Adrenal gland (tissue), 12 donors: ENCODE data around the gene KRTAP12-1. TPM values are rescaled to one million over a fixed set of nuclear protein-coding genes. Genes with fewer than 3 reads are reported as not detected.
"Not testable (repeated sequence)": the region's sequence is repeated elsewhere in the genome, so short reads cannot be mapped to it uniquely, and the experiment has no call there.

Experiments used
- DNase-seq, 7 donors: peaks; one replicate each; pipeline ENCODE4 v3.0.0-alpha.2; 2019 to 2020
- H3K27ac ChIP-seq, 5 donors: fragments of 200-600 bp; sonication (generic) in 4 of 5; 1 replicate in 3 of 5; 2 replicates in 2 of 5; pipeline versions ENCODE4 v1.5.1 to v1.8.0; 2016 to 2020; ENCODE audit warnings: mild to moderate bottlenecking in 1 of 5
- H3K27me3 ChIP-seq: fragments of 200-600 bp; 2 replicates; pipeline ENCODE4 v1.8.0; 2021
- H3K36me3 ChIP-seq, 2 donors: fragments of 200-600 bp; replicated peaks in 1 of 2; 1 replicate in 1 of 2; 2 replicates in 1 of 2; pipeline versions ENCODE4 v1.5.1 to v1.8.0; 2018 to 2022
- H3K4me1 ChIP-seq, 2 donors: fragments of 200-600 bp; replicated peaks in 1 of 2; 1 replicate in 1 of 2; 2 replicates in 1 of 2; pipeline versions ENCODE4 v1.5.1 to v1.8.0; 2018 to 2021
- H3K4me3 ChIP-seq, 4 donors: fragments of 200-600 bp; sonication (generic) in 3 of 4; one replicate each; pipeline ENCODE4 v1.5.1; 2016 to 2018
- H3K9me3 ChIP-seq, 3 donors: fragments of 200-600 bp; sonication (generic) in 1 of 3; replicated peaks in 1 of 3; 1 replicate in 2 of 3; 2 replicates in 1 of 3; pipeline versions ENCODE4 v1.5.1 to v1.8.0; 2016 to 2021
- POLR2A ChIP-seq, 2 donors: fragments of 450-650 bp; IDR thresholded peaks; one replicate each; pipeline ENCODE4 v1.6.1; 2017; ENCODE audit warnings: antibody characterized with exemption in 2 of 2, mild to moderate bottlenecking in 2 of 2, moderate library complexity in 1 of 2
- WGBS, 4 donors: extraction: QIAGEN DNeasy Blood & Tissue Kit in 2 of 4; methylation state at CpG; one replicate each; pipeline versions ENCODE4 v1.1.5 to v1.1.7; 2013 to 2017; 5-methylcytosine and 5-hydroxymethylcytosine counted together
- intact Hi-C, 2 donors: fragments of 100-400 bp; cut with DNase I; formaldehyde crosslinking; loops; one replicate each; pipeline versions ENCODE4 v1.14.1 to v1.15.0; 2022 to 2023
- polyA plus RNA-seq, 3 donors: library from polyadenylated mRNA; stranded (reverse); fragments of 200-250 nt in 2 of 3; fragments of 350-450 nt in 1 of 3; fragmentation: Illumina TruSeq in 1 of 3; extraction: RNeasy Lipid Tissue Mini Kit (QIAGEN cat#74804) in 1 of 3; gene quantifications; one replicate each; pipeline ENCODE4 v1.2.3, GENCODE V29; 2013 to 2014
- total RNA-seq, 9 donors: library from RNA; depleted of rRNA in 4 of 9; stranded (reverse); fragments of >200 nt in 4 of 9; fragments of 120-200 nt in 1 of 9; fragmentation: NEBNext Ultra II Directional in 1 of 9; extraction: Animal tissue kit (Norgen Biotek cat#: 25700) in 1 of 9; gene quantifications; one replicate each; pipeline versions ENCODE4 v1.1.0 to v1.2.4, GENCODE V29; 2013 to 2023
- TF ChIP-seq, protein P1 (sequence below), 6 experiments: fragments of 450-650 bp in 4 of 6; fragments of 200-600 bp in 2 of 6; sonication (generic) in 1 of 6; IDR thresholded peaks; 1 replicate in 5 of 6; 2 replicates in 1 of 6; pipeline versions ENCODE4 v1.5.1 to v1.8.0; 2016 to 2021; ENCODE audit warnings: antibody characterized with exemption in 6 of 6, mild to moderate bottlenecking in 2 of 6, moderate library complexity in 1 of 6
- donor health status: healthy with polysubstance abuse.
- donor health status: Bipolar disorder and iron deficiency.
- donor health status: DM: yes; HTN: yes; CAD: no.
- donor health status: DM: no; HTN: no; CAD: no.
- donor health status: DM: no; HTN: no; CAD: no.
- donor health status: DM: yes; HTN: yes; CAD: no.

The KRTAP12-1 gene
- total and polyA plus RNA-seq, 12 donors, result not detected

GRCh38 chr21:44643741-44644310 lies 38.1 kb downstream of the KRTAP12-1 start:
- H3K9me3 ChIP-seq, result no peaks in the 10 kb centered on the region
- no peak for DNase-seq
- no peaks in the 10 kb centered on the region for H3K27me3 ChIP-seq
- H3K4me1 ChIP-seq, result no peaks in the 10 kb centered on the region
- H3K4me3 ChIP-seq, result no peak overlapping the region
- 41 to 72% (median 61%) methylated on average over 14 of the region's 14 CpGs for WGBS, 4 donors
- no peaks in the 10 kb centered on the region for H3K36me3 ChIP-seq
- no peak for TF ChIP-seq POLR2A (IDR thresholded peaks at IDR 0.05)
- TF ChIP-seq, protein P1, sequence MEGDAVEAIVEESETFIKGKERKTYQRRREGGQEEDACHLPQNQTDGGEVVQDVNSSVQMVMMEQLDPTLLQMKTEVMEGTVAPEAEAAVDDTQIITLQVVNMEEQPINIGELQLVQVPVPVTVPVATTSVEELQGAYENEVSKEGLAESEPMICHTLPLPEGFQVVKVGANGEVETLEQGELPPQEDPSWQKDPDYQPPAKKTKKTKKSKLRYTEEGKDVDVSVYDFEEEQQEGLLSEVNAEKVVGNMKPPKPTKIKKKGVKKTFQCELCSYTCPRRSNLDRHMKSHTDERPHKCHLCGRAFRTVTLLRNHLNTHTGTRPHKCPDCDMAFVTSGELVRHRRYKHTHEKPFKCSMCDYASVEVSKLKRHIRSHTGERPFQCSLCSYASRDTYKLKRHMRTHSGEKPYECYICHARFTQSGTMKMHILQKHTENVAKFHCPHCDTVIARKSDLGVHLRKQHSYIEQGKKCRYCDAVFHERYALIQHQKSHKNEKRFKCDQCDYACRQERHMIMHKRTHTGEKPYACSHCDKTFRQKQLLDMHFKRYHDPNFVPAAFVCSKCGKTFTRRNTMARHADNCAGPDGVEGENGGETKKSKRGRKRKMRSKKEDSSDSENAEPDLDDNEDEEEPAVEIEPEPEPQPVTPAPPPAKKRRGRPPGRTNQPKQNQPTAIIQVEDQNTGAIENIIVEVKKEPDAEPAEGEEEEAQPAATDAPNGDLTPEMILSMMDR (IDR thresholded peaks at IDR 0.05), result no peak
- H3K27ac ChIP-seq, result no peak overlapping the region
- intact Hi-C loops, result no loop called here

- no peak for DNase-seq
- 86 to 91% (median 88%) methylated on average over 5 of the region's 5 CpGs for WGBS, 4 donors
- no peaks in the 10 kb centered on the region for H3K9me3 ChIP-seq
- no peak overlapping the region for H3K27ac ChIP-seq
- no peaks in the 10 kb centered on the region for H3K36me3 ChIP-seq
- no peak for TF ChIP-seq POLR2A (IDR thresholded peaks at IDR 0.05)
- TF ChIP-seq, protein P1 (IDR thresholded peaks at IDR 0.05), result no peak
- no peak overlapping the region for H3K4me3 ChIP-seq
- no peaks in the 10 kb centered on the region for H3K27me3 ChIP-seq
- no peaks in the 10 kb centered on the region for H3K4me1 ChIP-seq
- intact Hi-C loops, result no loop called here
These were observed 41.2 kb downstream of the KRTAP12-1 start for GRCh38 chr21:44640761-44641160.

DNA sequence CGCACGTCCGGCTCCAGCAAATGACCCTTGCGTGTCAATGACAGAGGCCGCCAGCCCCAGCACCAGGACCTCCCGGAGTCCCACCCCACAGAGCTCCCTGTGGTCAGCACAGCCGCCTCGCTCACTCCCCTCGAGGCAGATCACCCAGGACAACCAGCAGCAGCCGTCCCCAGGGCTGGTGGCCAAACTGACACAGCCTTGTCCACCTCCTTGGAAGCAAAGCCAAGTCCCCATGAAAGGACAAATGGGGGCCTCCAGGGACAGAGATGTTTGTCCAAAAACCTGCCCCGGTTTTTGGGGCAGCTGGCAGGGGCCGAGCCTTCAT lies 42.7 kb downstream of the KRTAP12-1 start:
- 78 to 86% (median 82%) methylated on average over 6 to 12 of the region's 12 CpGs for WGBS, 4 donors
- H3K36me3 ChIP-seq, result no peaks in the 10 kb centered on the region
- TF ChIP-seq, protein P1 (IDR thresholded peaks at IDR 0.05), result no peak
- TF ChIP-seq POLR2A (IDR thresholded peaks at IDR 0.05), result no peak
- H3K27ac ChIP-seq, result no peak overlapping the region
- no peaks in the 10 kb centered on the region for H3K9me3 ChIP-seq
- intact Hi-C loops, result no loop called here
- H3K4me1 ChIP-seq, result no peaks in the 10 kb centered on the region
- H3K27me3 ChIP-seq, result no peaks in the 10 kb centered on the region
- no peak for DNase-seq
- no peak overlapping the region for H3K4me3 ChIP-seq

DNA sequence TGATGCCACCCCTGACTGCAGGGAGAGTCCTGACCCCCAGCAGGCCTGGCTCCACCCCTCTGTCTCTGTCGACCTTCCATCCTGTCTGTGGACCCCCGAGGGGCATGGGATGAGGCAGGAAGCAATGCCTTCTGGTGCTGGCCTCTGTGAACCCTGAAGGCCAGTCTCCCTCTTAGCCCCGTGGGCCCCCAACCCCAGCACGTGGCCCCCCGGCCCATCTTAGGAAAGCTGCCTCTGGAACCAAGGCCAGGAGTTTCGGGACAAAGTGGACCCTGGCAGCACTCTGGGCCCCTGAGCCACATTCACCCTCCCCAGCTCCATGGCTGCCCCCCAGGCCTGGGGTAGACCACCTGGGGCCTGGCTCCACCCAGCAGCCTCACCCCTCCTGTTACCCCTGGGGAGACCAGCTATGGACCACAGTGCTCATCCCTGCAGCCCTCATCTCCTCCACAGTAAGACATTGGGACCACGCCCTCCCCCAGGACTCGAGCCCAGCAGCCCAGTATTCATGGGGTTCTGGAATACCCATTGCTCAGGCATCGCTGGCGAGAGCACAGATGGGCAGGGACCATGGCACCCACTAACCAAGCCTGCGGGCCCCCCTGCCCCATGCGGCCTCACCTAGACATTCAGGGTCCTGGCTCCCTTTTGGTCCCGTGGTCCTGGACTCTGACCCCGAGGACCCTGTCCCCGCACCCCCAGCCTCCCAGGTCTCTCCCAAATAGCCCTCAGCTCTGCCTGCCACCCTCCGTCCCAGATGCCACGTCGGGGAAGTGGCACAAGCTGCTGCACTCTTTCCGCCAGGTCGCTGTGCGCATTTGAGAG lies 43.2 kb downstream of the KRTAP12-1 start:
- H3K9me3 ChIP-seq, intact Hi-C loops, H3K4me1 ChIP-seq, H3K27ac ChIP-seq, H3K36me3 ChIP-seq, H3K4me3 ChIP-seq, DNase-seq, H3K27me3 ChIP-seq: not testable (repeated sequence)
- WGBS, 4 donors, result 67 to 79% (median 72%) methylated on average over 12 to 21 of the region's 21 CpGs; no CpG with 5 or more reads in 1 of the 4 donors

- intact Hi-C loops, H3K27me3 ChIP-seq, H3K36me3 ChIP-seq: not testable (repeated sequence)
These were observed 44.1 kb downstream of the KRTAP12-1 start for GRCh38 chr21:44637851-44638348.

More at GRCh38 chr21:44637851-44638348, 44.1 kb downstream of the KRTAP12-1 start:
- WGBS, 4 donors, result 58 to 68% (median 60%) methylated on average over 6 to 11 of the region's 12 CpGs
- H3K4me3 ChIP-seq, H3K27ac ChIP-seq, H3K9me3 ChIP-seq, H3K4me1 ChIP-seq: not testable (repeated sequence)
- peak in 1 of 7 donors; percentile 3 for DNase-seq
